Fibroblast of lung (primary cell): ENCODE data around the gene TBCK.

Experiments used
- CTCF ChIP-seq, 2 donors: IDR thresholded peaks in 1 of 2; conservative IDR thresholded peaks in 1 of 2; 1 replicate in 1 of 2; 2 replicates in 1 of 2; pipeline ENCODE4 v1.5.1; 2011 to 2012; ENCODE audit warnings: low read length in 2 of 2, control low read depth in 1 of 2, inconsistent platforms in 1 of 2, low read depth in 1 of 2, mild to moderate bottlenecking in 1 of 2
- EZH2 ChIP-seq: IDR thresholded peaks from 2 replicates; pipeline ENCODE4 v1.5.1; 2012; ENCODE audit warnings: low read length, control low read depth, mild to moderate bottlenecking; ENCODE audit errors: missing control alignments

GRCh38 chr4:106306561-106306960, 9.4 kb downstream of the TBCK start:
- TF ChIP-seq CTCF (conservative IDR thresholded peaks at IDR 0.05 in 1 of 2, IDR thresholded peaks at IDR 0.05 in 1 of 2; ENCODE audit: low read depth in 1 of 2, low read length in 2 of 2) (no peak), EZH2 (no peak)
